Measurements from ENCODE around the gene PNKD. TPM values are rescaled to one million over a fixed set of nuclear protein-coding genes. Genes with fewer than 3 reads are reported as not detected.

Gene PNKD
- total RNA-seq, 2 experiments from 2014 or later: 66.3 to 74.5 TPM

DNA sequence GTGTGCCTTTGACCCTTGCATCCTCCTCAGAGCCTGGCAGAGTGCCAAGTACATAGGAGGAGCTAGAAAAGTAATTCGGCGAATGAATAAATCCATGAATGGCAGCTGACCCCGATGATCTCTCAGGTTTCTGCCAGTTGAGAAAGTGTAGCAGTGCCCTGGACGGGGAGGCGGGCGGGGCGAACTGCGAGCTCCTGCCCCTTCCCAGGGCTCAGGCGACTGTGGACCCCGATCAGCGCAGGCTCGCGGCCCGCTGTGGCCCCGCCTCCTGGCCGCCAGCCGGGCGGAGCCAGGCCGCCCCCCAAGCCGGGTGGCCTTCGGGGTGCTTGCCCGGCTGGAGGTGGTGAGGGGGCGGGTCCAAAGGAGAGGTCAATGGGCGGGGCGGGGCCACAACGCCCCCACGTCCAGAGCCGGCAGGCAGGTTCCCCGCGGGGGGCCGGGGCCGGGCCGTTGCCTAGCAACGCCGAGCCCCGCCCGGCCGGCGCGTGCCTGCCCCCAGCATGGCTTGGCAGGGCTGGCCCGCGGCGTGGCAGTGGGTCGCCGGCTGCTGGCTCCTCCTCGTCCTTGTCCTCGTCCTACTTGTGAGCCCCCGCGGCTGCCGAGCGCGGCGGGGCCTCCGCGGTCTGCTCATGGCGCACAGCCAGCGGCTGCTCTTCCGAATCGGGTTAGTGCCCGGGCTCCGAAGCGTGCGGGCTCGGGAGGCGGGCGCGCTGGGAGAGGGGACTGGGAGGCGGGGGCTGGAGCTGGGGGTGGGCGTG lies 52.6 kb downstream of the PNKD start:
- H2AFZ ChIP-seq (ENCODE audit: low read length): peak overlapping the region; percentile 38; the same call in 1 of the 2 replicates
- peaks cover 74% of the 10 kb centered on the region for H3K4me1 ChIP-seq (ENCODE audit: insufficient read depth, low read length, poor library complexity, severe bottlenecking)
- peak overlapping the region; percentile 59 for H3K27ac ChIP-seq (ENCODE audit: low read depth, low read length, poor library complexity, severe bottlenecking)
- H3K79me2 ChIP-seq (ENCODE audit: insufficient read depth, low read depth, low read length): peaks cover 24% of the 10 kb centered on the region; the same call in 1 of the 2 replicates
- no peaks in the 10 kb centered on the region for H3K9me2 ChIP-seq (ENCODE audit: insufficient read depth, low read length)
- peak overlapping the region; percentile 76 for H3K4me3 ChIP-seq (ENCODE audit: low read depth, low read length, poor library complexity, severe bottlenecking)
- no peaks in the 10 kb centered on the region for H4K20me1 ChIP-seq (ENCODE audit: insufficient read depth, low read length)
- ChIA-PET CTCF (ENCODE audit: unreplicated experiment) (interaction anchor here (1.2 kb wide), 1 partner anchor 36 kb away, joined by 3 read pairs; no protein-coding TSS in a partner anchor), POLR2A (interaction anchor here (0.6 to 4.2 kb wide), 7 partner anchors 10 to 48 kb away, joined by 3 to 28 read pairs (median 4); no protein-coding TSS in a partner anchor)
- intact Hi-C loops (cut with micrococcal nuclease; ENCODE audit: unreplicated experiment): no loop called here
- no peaks in the 10 kb centered on the region for H3K9me3 ChIP-seq (ENCODE audit: low read length)
- BruUV-seq (replicated peaks): no TSS peak
- no peak for TF ChIP-seq CTCF (conservative IDR thresholded peaks at IDR 0.05; ENCODE audit: low read length)
- TF ChIP-seq EZH2phosphoT487 (IDR thresholded peaks at IDR 0.05; ENCODE audit: borderline replicate concordance, low read depth, low read length): no peak
- peak; percentile 78 for DNase-seq (ENCODE audit: low spot score)
- H3K36me3 ChIP-seq (ENCODE audit: insufficient read depth, low read length): no peaks in the 10 kb centered on the region
- H3K4me2 ChIP-seq (ENCODE audit: low read length): peak overlapping the region; percentile 81

GRCh38 chr2:218323526-218324472 lies 53.5 kb downstream of the PNKD start:
- peak overlapping the region; percentile 81 for H3K4me2 ChIP-seq (ENCODE audit: low read length)

More at GRCh38 chr2:218323526-218324472, 53.5 kb downstream of the PNKD start:
- Histone ChIP-seq H4K20me1 (ENCODE audit: insufficient read depth, low read length) (no peaks in the 10 kb centered on the region), H3K4me3 (ENCODE audit: low read depth, low read length, poor library complexity, severe bottlenecking) (peak overlapping the region; percentile 76), H3K79me2 (ENCODE audit: insufficient read depth, low read depth, low read length) (peaks cover 24% of the 10 kb centered on the region; the same call in 1 of the 2 replicates), H3K4me1 (ENCODE audit: insufficient read depth, low read length, poor library complexity, severe bottlenecking) (peaks cover 82% of the 10 kb centered on the region), H3K9me2 (ENCODE audit: insufficient read depth, low read length) (no peaks in the 10 kb centered on the region), H3K27ac (ENCODE audit: low read depth, low read length, poor library complexity, severe bottlenecking) (peak overlapping the region; percentile 59), H3K9me3 (ENCODE audit: low read length) (no peaks in the 10 kb centered on the region), H2AFZ (ENCODE audit: low read length) (no peak overlapping the region), H3K36me3 (ENCODE audit: insufficient read depth, low read length) (no peaks in the 10 kb centered on the region)
- BruUV-seq (replicated peaks): TSS peak; percentile 46
- DNase-seq (ENCODE audit: low spot score): no peak
- TF ChIP-seq CTCF (conservative IDR thresholded peaks at IDR 0.05; ENCODE audit: low read length): no peak
- no peak for TF ChIP-seq EZH2phosphoT487 (IDR thresholded peaks at IDR 0.05; ENCODE audit: borderline replicate concordance, low read depth, low read length)
- ChIA-PET CTCF (ENCODE audit: unreplicated experiment) (interaction anchor here (1.2 kb wide), 1 partner anchor 37 kb away, joined by 3 read pairs; no protein-coding TSS in a partner anchor), POLR2A (interaction anchor here (0.6 to 4.2 kb wide), 8 partner anchors 10 to 327 kb away, joined by 3 to 28 read pairs (median 4); no protein-coding TSS in a partner anchor)
- intact Hi-C loops (cut with micrococcal nuclease; ENCODE audit: unreplicated experiment): no loop called here
